ENCODE data around the gene GNAI1.

GRCh38 chr7:80275192-80275605 is 140.6 kb downstream of the GNAI1 start:
- TF ChIP-seq YY1 (IDR thresholded peaks at IDR 0.05; ENCODE audit: insufficient read depth, insufficient replicate concordance, low read depth, low read length) (no peak), TCF7L2 (IDR thresholded peaks at IDR 0.05; ENCODE audit: low read depth, low read length) (no peak), ZMYM3 (CRISPR knock-in tag; IDR thresholded peaks at IDR 0.05) (no peak), POLR2AphosphoS5 (IDR thresholded peaks at IDR 0.05; ENCODE audit: low read depth, low read length) (no peak), ZNF709 (CRISPR knock-in tag; IDR thresholded peaks at IDR 0.05) (no peak), ZNF432 (CRISPR knock-in tag; IDR thresholded peaks at IDR 0.05; ENCODE audit: borderline replicate concordance) (no peak), CCAR2 (optimal IDR thresholded peaks at IDR 0.05; ENCODE audit: low read depth, low read length) (no peak), GABPB1 (CRISPR knock-in tag; IDR thresholded peaks at IDR 0.05) (no peak), POLR2A (IDR thresholded peaks at IDR 0.05; ENCODE audit: insufficient read depth in 1 of 2, low read depth in 2 of 2, low read length in 2 of 2) (no peak)
- TF ChIP-seq, protein P1, sequence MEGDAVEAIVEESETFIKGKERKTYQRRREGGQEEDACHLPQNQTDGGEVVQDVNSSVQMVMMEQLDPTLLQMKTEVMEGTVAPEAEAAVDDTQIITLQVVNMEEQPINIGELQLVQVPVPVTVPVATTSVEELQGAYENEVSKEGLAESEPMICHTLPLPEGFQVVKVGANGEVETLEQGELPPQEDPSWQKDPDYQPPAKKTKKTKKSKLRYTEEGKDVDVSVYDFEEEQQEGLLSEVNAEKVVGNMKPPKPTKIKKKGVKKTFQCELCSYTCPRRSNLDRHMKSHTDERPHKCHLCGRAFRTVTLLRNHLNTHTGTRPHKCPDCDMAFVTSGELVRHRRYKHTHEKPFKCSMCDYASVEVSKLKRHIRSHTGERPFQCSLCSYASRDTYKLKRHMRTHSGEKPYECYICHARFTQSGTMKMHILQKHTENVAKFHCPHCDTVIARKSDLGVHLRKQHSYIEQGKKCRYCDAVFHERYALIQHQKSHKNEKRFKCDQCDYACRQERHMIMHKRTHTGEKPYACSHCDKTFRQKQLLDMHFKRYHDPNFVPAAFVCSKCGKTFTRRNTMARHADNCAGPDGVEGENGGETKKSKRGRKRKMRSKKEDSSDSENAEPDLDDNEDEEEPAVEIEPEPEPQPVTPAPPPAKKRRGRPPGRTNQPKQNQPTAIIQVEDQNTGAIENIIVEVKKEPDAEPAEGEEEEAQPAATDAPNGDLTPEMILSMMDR (CRISPR knock-in tag; IDR thresholded peaks at IDR 0.05) = no peak
- TF ChIP-seq, protein P2, sequence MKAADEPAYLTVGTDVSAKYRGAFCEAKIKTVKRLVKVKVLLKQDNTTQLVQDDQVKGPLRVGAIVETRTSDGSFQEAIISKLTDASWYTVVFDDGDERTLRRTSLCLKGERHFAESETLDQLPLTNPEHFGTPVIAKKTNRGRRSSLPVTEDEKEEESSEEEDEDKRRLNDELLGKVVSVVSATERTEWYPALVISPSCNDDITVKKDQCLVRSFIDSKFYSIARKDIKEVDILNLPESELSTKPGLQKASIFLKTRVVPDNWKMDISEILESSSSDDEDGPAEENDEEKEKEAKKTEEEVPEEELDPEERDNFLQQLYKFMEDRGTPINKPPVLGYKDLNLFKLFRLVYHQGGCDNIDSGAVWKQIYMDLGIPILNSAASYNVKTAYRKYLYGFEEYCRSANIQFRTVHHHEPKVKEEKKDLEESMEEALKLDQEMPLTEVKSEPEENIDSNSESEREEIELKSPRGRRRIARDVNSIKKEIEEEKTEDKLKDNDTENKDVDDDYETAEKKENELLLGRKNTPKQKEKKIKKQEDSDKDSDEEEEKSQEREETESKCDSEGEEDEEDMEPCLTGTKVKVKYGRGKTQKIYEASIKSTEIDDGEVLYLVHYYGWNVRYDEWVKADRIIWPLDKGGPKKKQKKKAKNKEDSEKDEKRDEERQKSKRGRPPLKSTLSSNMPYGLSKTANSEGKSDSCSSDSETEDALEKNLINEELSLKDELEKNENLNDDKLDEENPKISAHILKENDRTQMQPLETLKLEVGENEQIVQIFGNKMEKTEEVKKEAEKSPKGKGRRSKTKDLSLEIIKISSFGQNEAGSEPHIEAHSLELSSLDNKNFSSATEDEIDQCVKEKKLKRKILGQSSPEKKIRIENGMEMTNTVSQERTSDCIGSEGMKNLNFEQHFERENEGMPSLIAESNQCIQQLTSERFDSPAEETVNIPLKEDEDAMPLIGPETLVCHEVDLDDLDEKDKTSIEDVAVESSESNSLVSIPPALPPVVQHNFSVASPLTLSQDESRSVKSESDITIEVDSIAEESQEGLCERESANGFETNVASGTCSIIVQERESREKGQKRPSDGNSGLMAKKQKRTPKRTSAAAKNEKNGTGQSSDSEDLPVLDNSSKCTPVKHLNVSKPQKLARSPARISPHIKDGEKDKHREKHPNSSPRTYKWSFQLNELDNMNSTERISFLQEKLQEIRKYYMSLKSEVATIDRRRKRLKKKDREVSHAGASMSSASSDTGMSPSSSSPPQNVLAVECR (CRISPR knock-in tag; IDR thresholded peaks at IDR 0.05; ENCODE audit: borderline replicate concordance) = no peak
